Naive thymus-derived CD4-positive, alpha-beta T cell (primary cell): ENCODE measurements around the gene RNF144B. TPM values are rescaled to one million over a fixed set of nuclear protein-coding genes. Genes with fewer than 3 reads are reported as not detected.
A peak's percentile ranks its signal among the peaks of the same experiment; 100 is the strongest.
"Not testable (repeated sequence)": the region's sequence is repeated elsewhere in the genome, so short reads cannot be mapped to it uniquely, and the experiment has no call there.

ENCODE experiments used
- ATAC-seq: fragments of 150-1000 bp; cut with Tn5 transposase; 2 replicates; pipeline ENCODE4 v1.10.0; 2021; ENCODE audit warnings: mild to moderate bottlenecking, moderate library complexity
- CTCF ChIA-PET: fragments of 350-600 bp; sonication (Branson Sonifier 250); formaldehyde crosslinking; loops from one replicate; lab custom pipeline; 2021; ENCODE audit warnings: antibody characterized with exemption; lab: Charles Lee
- POLR2A ChIA-PET: fragments of 350-600 bp; sonication (Branson Sonifier 250); formaldehyde crosslinking; loops from one replicate; lab custom pipeline; 2021; ENCODE audit warnings: antibody characterized with exemption, inconsistent platforms; lab: Charles Lee
- DNase-seq, 9 donors: peaks; one replicate each; pipeline versions ENCODE4 v3.0.0 to v3.0.0-alpha.2; 2020 to 2022; ENCODE audit warnings: mixed read lengths in 1 of 9
- H3K27ac ChIP-seq: one replicate; pipeline ENCODE4 v1.7.0; 2013; ENCODE audit warnings: mild to moderate bottlenecking, low read depth, low read length, moderate library complexity
- H3K27me3 ChIP-seq, 2 donors: one replicate each; pipeline ENCODE4 v1.7.0; 2013; ENCODE audit warnings: low read length in 2 of 2, mild to moderate bottlenecking in 2 of 2, moderate library complexity in 2 of 2; ENCODE audit not compliant: control insufficient read depth in 2 of 2, insufficient read depth in 2 of 2
- H3K36me3 ChIP-seq, 3 experiments: 1 replicate in 2 of 3; 2 replicates in 1 of 3; pipeline ENCODE4 v1.7.0; 2013; ENCODE audit warnings: low read length in 3 of 3, mild to moderate bottlenecking in 3 of 3, moderate library complexity in 1 of 3; ENCODE audit not compliant: insufficient read depth in 3 of 3, control insufficient read depth in 2 of 3
- H3K4me1 ChIP-seq, 2 donors: one replicate each; pipeline ENCODE4 v1.7.0; 2013; ENCODE audit warnings: low read length in 2 of 2, mild to moderate bottlenecking in 2 of 2, moderate library complexity in 1 of 2; ENCODE audit not compliant: control insufficient read depth in 2 of 2, insufficient read depth in 2 of 2
- H3K4me3 ChIP-seq: 2 replicates; pipeline ENCODE4 v1.7.0; 2013; ENCODE audit warnings: mild to moderate bottlenecking, low read length
- H3K9me3 ChIP-seq, 3 experiments: 1 replicate in 2 of 3; 2 replicates in 1 of 3; pipeline ENCODE4 v1.7.0; 2013; ENCODE audit warnings: low read length in 3 of 3; ENCODE audit not compliant: control insufficient read depth in 2 of 3
- H3K27ac Mint-ChIP-seq, 9 donors: one replicate each; pipeline ENCODE4 v1.8.0; 2020 to 2022; ENCODE audit warnings: mixed read lengths in 9 of 9, mild to moderate bottlenecking in 8 of 9, moderate library complexity in 5 of 9, inconsistent platforms in 2 of 9
- H3K27me3 Mint-ChIP-seq, 5 donors: one replicate each; pipeline ENCODE4 v1.8.0; 2021 to 2022; ENCODE audit warnings: mixed read lengths in 5 of 5, mild to moderate bottlenecking in 1 of 5
- H3K36me3 Mint-ChIP-seq, 5 donors: one replicate each; pipeline ENCODE4 v1.8.0; 2020 to 2022; ENCODE audit warnings: mixed read lengths in 5 of 5, mild to moderate bottlenecking in 3 of 5, inconsistent platforms in 1 of 5
- H3K4me1 Mint-ChIP-seq, 7 donors: one replicate each; pipeline ENCODE4 v1.8.0; 2020 to 2022; ENCODE audit warnings: mixed read lengths in 7 of 7, mild to moderate bottlenecking in 3 of 7, inconsistent platforms in 1 of 7
- H3K4me3 Mint-ChIP-seq, 10 donors: one replicate each; pipeline ENCODE4 v1.8.0; 2020 to 2022; ENCODE audit warnings: mild to moderate bottlenecking in 10 of 10, mixed read lengths in 10 of 10, moderate library complexity in 6 of 10, inconsistent platforms in 2 of 10
- H3K9me3 Mint-ChIP-seq, 11 donors: one replicate each; pipeline ENCODE4 v1.8.0; 2020 to 2022; ENCODE audit warnings: mixed read lengths in 11 of 11, mild to moderate bottlenecking in 4 of 11, inconsistent platforms in 1 of 11, moderate library complexity in 1 of 11
- intact Hi-C, 2 donors: fragments of 100-400 bp; cut with micrococcal nuclease; formaldehyde crosslinking; loops; one replicate each; pipeline ENCODE4 v1.15.1; 2023
- polyA plus RNA-seq, 2 donors: library from polyadenylated mRNA; unstranded; fragments of 300-500 nt; fragmentation: Illumina TruSeq; gene quantifications; one replicate each; pipeline ENCODE4 v1.2.3, GENCODE V29; 2021
- total RNA-seq, 6 experiments: library from RNA in 5 of 6; stranded (reverse) in 5 of 6; gene quantifications; 1 replicate in 5 of 6; 2 replicates in 1 of 6; pipeline ENCODE4 v1.2.3 and lab custom pipeline; 2021 to 2026

Gene RNF144B
- total and polyA plus RNA-seq, 7 experiments from 2014 or later: 1.5 to 23.5 (median 7.1) TPM

DNA sequence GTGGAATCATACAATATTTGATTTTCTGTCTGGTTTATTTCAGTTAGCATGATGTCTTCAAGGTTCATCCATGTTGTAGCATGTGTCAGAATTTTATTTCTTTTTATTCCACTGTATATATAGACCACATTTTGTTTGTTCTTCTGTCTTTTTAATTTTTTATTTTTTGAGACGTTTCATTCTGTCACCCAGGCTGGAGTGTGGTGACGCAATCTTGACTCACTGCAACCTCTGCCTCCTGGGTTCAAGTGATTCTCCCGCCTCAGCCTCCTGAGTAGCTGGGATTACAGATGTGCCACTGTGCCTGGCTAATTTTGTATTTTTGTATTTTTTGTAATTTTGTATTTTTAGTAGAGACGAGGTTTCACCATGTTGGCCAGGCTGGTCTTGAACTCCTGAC, 11.1 kb downstream of the RNF144B start:
- H3K27me3 Mint-ChIP-seq, intact Hi-C loops, DNase-seq, H3K9me3 Mint-ChIP-seq, CTCF ChIA-PET, H3K4me3 ChIP-seq, H3K27me3 ChIP-seq, POLR2A ChIA-PET, H3K4me3 Mint-ChIP-seq, H3K9me3 ChIP-seq, H3K27ac Mint-ChIP-seq, ATAC-seq, H3K36me3 ChIP-seq, H3K27ac ChIP-seq: not testable (repeated sequence)
- peaks cover 0 to 15% of the 10 kb centered on the region in 2 donors for H3K4me1 ChIP-seq
- peaks cover 0 to 46% (median 12%) of the 10 kb centered on the region in 5 donors for H3K36me3 Mint-ChIP-seq
- peaks cover 10 to 37% (median 22%) of the 10 kb centered on the region in 7 donors for H3K4me1 Mint-ChIP-seq

DNA sequence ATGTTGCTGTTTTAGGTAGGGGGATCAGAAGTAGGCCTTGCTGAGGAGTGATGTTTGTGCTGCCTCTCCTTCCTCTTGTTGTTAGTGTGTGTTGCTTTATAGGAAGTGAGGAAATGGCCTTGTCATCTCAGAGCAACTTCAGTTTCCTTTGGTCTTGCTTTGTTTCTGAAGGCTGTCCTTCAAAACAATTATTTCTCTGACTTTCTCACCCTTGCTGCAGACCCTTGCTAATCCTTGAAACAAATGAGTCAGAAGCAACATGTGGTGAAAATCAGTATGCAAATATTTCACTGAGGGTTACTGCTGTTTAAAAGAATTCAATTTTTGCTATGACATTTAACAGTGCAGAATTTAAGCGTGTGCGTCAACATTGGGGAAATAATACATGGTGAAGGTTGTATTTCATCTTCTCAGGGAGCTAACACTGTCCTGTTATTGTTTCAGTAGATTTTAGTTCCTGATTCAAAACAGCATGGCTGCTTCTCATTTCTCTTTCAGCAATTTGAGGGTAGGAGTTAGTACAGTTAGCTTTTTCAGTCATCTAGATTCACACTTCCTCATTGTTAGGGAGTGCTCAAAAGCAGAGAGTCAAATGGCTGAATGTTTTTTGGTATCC, 13.8 kb downstream of the RNF144B start:
- peak overlapping the region in 6 of 10 donors; percentile 18 to 55 (median 35) for H3K4me3 Mint-ChIP-seq
- no peaks in the 10 kb centered on the region for H3K27me3 Mint-ChIP-seq
- peaks cover 0 to under 1% (median 0%) of the 10 kb centered on the region in 11 donors for H3K9me3 Mint-ChIP-seq
- DNase-seq (peak in 2 of 9 donors; percentile 16 to 22), ATAC-seq (peak; percentile 72)
- H3K4me1 Mint-ChIP-seq: peaks cover 10 to 25% (median 17%) of the 10 kb centered on the region in 7 donors
- Histone ChIP-seq H3K4me3 (no peak overlapping the region), H3K27me3 (no peaks in the 10 kb centered on the region), H3K9me3 (no peaks in the 10 kb centered on the region), H3K27ac (peak overlapping the region; percentile 22), H3K4me1 (peaks cover 0 to 15% of the 10 kb centered on the region in 2 donors), H3K36me3 (no peaks in the 10 kb centered on the region)
- POLR2A ChIA-PET: no interaction called here
- intact Hi-C loops: loop anchor here in 1 of 2 donors (1.0 kb wide), 1 partner anchor 14 kb away; the partner anchor contains the start of gene RNF144B
- H3K27ac Mint-ChIP-seq: peak overlapping the region; percentile 1 to 91 (median 80)
- peaks cover under 1 to 52% (median 21%) of the 10 kb centered on the region in 5 donors for H3K36me3 Mint-ChIP-seq
- CTCF ChIA-PET: no interaction called here

DNA sequence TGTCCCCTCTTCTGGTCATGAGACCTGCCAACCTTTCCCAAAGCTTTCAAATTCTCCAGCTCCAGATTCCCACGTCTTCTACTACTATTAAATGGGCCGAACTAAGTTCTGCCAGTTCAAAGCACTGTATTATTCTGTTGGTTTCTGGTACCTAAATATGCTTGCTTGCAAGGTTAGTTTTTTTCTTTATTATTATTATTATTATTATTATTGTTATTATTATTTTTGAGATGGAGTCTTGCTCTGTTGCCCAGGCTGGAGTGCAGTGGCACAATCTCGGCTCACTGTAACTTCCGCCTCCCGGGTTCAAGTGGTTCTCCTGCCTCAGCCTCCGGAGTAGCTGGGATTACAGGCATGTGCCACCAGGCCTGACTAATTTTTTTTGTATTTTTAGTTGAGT, 17.8 kb downstream of the RNF144B start:
- H3K36me3 ChIP-seq, H3K27ac Mint-ChIP-seq, POLR2A ChIA-PET, H3K27ac ChIP-seq, CTCF ChIA-PET, intact Hi-C loops, H3K9me3 ChIP-seq, H3K4me3 ChIP-seq, DNase-seq, ATAC-seq, H3K27me3 Mint-ChIP-seq, H3K4me3 Mint-ChIP-seq, H3K9me3 Mint-ChIP-seq, H3K27me3 ChIP-seq: not testable (repeated sequence)
- peaks cover 0 to 15% of the 10 kb centered on the region in 2 donors for H3K4me1 ChIP-seq
- Mint-ChIP-seq H3K4me1 (peaks cover 8 to 17% (median 15%) of the 10 kb centered on the region in 7 donors), H3K36me3 (peaks cover 2 to 57% (median 29%) of the 10 kb centered on the region in 5 donors)

DNA sequence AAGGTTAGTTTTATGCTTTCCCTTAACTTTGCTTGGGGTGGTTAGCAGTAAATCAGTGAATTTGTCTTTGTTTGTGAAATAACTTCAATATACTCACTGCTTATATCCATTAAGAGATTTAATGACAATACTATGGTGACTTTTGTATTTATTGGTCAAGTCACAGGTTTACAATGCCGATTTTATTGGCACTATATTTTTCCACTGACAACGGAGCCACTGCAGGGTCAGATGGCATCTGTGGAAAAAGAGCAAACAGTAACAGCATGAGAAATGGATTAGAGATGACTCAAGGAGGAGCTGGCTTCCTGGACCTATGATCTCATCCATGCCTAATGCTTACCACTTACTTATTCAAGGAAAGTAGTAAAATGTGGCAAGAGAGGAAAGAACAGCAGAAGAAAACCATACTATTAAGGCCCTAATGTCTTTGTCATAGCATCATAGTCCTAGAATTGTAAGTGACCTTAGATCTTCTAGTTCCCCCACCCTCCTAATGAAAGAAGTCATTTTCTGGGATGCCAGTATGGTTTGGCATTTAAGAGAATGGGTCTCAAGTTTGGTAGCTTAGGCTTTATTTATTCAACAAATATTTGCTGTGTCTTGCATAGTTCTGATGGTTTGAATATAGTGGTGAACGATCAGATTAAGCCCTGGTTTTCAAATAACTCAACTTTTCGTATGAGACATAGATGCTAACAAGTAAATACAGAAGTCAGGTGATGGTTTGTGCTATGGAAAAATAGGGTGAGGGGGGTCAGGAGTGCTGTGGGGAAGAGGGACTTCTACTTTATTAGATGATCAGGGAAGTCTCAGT, 18.5 kb downstream of the RNF144B start:
- Histone ChIP-seq H3K27me3 (no peaks in the 10 kb centered on the region), H3K27ac (no peak overlapping the region), H3K4me3 (no peak overlapping the region), H3K9me3 (no peaks in the 10 kb centered on the region), H3K36me3 (no peaks in the 10 kb centered on the region), H3K4me1 (peaks cover 0 to 10% of the 10 kb centered on the region in 2 donors)
- intact Hi-C loops: no loop called here
- Mint-ChIP-seq H3K27me3 (no peaks in the 10 kb centered on the region), H3K9me3 (peaks cover 0 to 4% (median 0%) of the 10 kb centered on the region in 11 donors), H3K4me1 (peaks cover 3 to 18% (median 10%) of the 10 kb centered on the region in 7 donors), H3K4me3 (no peak overlapping the region), H3K27ac (peak overlapping the region in 1 of 9 donors; percentile 27), H3K36me3 (peaks cover under 1 to 61% (median 24%) of the 10 kb centered on the region in 5 donors)
- DNase-seq (no peak), ATAC-seq (peak; percentile 23)
- POLR2A ChIA-PET: no interaction called here
- CTCF ChIA-PET: no interaction called here

DNA sequence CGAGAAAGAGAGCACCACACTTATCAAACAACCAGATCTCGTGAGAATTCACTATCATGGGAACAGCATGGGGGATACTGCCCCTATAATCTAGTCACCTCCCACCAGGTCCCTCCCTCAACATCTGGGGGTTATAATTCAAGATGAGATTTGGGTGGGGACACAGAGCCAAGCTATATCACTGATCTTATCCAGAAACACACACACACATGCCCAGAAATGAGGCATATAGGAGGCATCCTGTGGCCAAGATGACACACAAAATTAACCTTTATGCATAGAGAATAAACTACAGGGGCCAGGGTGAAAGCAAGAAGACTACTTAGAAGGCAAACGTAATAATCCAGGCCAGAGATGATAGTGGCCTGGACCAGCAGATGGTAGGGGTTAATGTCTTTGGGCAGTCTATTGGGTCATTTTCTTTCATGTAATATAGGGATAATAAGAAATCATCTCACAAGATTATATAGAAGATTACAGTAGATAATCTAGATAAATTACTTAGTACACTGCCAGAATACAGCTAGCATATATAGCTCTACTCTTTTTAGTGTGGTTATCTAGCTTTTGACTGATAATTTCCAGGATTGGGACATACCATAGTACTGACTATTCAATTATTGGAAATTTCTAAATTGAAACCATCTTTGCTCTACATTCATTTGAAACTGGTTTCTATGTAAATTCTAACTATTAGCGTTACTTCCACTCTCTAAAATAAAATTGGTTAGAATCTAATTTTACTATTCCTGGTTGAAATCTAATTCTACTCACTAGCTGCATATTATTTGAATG, 20.0 kb downstream of the RNF144B start:
- H3K4me1 Mint-ChIP-seq: peaks cover 0 to 8% (median 4%) of the 10 kb centered on the region in 7 donors
- peaks cover 0 to 51% (median 16%) of the 10 kb centered on the region in 5 donors for H3K36me3 Mint-ChIP-seq
- Histone ChIP-seq H3K36me3 (no peaks in the 10 kb centered on the region), H3K27ac (no peak overlapping the region), H3K27me3 (no peaks in the 10 kb centered on the region), H3K4me3 (no peak overlapping the region), H3K9me3 (no peaks in the 10 kb centered on the region), H3K4me1 (no peaks in the 10 kb centered on the region)
- no peak for DNase-seq
- H3K4me3 Mint-ChIP-seq: no peak overlapping the region
- H3K9me3 Mint-ChIP-seq: peaks cover 0 to 4% (median 0%) of the 10 kb centered on the region in 11 donors
- ChIA-PET CTCF (interaction anchor here (0.6 kb wide), 1 partner anchor 323 kb away, joined by 4 read pairs; no protein-coding TSS in a partner anchor), POLR2A (no interaction called here)
- H3K27me3 Mint-ChIP-seq: no peaks in the 10 kb centered on the region
- ATAC-seq: no peak
- intact Hi-C loops: no loop called here
- no peak overlapping the region for H3K27ac Mint-ChIP-seq

DNA sequence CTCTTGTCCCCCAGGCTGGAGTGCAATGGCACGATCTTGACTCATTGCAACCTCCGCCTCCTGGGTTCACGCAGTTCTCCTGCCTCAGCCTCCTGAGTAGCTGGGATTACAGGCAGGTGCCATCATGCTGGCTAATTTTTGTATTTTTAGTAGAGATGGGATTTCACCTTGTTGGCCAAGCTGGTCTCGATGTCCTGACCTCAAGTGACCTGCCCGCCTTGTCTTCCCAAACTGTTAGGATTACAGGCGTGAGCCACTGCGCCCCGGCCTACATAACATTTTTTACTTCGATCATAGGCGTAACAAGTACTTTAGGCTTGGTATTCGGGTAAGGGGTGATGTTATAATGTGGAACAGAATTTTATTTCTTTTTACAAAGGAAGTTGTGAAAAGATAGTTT, 22.5 kb downstream of the RNF144B start:
- H3K27ac ChIP-seq, H3K9me3 Mint-ChIP-seq, H3K27me3 ChIP-seq, ATAC-seq, H3K4me3 ChIP-seq, H3K4me3 Mint-ChIP-seq, DNase-seq, H3K9me3 ChIP-seq, intact Hi-C loops, H3K36me3 ChIP-seq, H3K27me3 Mint-ChIP-seq, H3K27ac Mint-ChIP-seq, CTCF ChIA-PET, H3K4me1 ChIP-seq: not testable (repeated sequence)
- peaks cover 0 to 45% (median 18%) of the 10 kb centered on the region in 5 donors for H3K36me3 Mint-ChIP-seq
- POLR2A ChIA-PET: interaction anchor here (0.6 kb wide), 1 partner anchor 14 kb away, joined by 3 read pairs; no protein-coding TSS in a partner anchor
- peaks cover 0 to 10% (median 4%) of the 10 kb centered on the region in 7 donors for H3K4me1 Mint-ChIP-seq
